Astrocyte (in vitro differentiated cells and primary cell): Measurements from ENCODE around the gene EML3.
"Not testable (repeated sequence)": the region's sequence is repeated elsewhere in the genome, so short reads cannot be mapped to it uniquely, and the experiment has no call there.

Experiments
- EZH2 ChIP-seq: IDR thresholded peaks from 2 replicates; pipeline ENCODE4 v1.6.1; 2012; ENCODE audit warnings: mild to moderate bottlenecking, low read length, inconsistent platforms; ENCODE audit not compliant: insufficient read depth
- TF ChIP-seq, protein P1 (sequence below): IDR thresholded peaks from 2 replicates; pipeline ENCODE4 v1.5.1; 2011; ENCODE audit warnings: low read depth, mild to moderate bottlenecking, inconsistent platforms, low read length, moderate library complexity; ENCODE audit not compliant: insufficient read depth

DNA sequence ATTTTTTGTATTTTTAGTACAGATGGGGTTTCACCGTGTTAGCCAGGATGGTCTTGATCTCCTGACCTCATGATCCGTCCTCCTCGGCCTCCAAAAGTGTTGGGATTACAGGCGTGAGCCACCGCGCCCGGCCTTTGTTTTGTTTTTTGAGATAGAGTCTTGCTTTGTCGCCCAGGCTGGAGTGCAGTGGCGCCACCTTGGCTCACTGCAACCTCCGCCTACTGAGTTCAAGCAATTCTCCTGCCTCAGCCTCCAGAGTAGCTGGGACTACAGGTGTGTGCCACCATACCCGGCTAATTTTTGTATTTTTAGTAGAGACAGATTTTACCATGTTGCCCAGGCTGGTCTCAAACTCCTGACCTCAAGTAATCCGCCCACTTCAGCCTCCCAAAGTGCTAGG lies 37.7 kb upstream of the EML3 start:
- TF ChIP-seq, protein P1, sequence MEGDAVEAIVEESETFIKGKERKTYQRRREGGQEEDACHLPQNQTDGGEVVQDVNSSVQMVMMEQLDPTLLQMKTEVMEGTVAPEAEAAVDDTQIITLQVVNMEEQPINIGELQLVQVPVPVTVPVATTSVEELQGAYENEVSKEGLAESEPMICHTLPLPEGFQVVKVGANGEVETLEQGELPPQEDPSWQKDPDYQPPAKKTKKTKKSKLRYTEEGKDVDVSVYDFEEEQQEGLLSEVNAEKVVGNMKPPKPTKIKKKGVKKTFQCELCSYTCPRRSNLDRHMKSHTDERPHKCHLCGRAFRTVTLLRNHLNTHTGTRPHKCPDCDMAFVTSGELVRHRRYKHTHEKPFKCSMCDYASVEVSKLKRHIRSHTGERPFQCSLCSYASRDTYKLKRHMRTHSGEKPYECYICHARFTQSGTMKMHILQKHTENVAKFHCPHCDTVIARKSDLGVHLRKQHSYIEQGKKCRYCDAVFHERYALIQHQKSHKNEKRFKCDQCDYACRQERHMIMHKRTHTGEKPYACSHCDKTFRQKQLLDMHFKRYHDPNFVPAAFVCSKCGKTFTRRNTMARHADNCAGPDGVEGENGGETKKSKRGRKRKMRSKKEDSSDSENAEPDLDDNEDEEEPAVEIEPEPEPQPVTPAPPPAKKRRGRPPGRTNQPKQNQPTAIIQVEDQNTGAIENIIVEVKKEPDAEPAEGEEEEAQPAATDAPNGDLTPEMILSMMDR, result not testable (repeated sequence)
- TF ChIP-seq EZH2, result not testable (repeated sequence)
